GM12874 (cell line): ENCODE results near the gene IGSF1.

Experiments
- CTCF ChIP-seq: IDR thresholded peaks from 2 replicates; pipeline ENCODE4 v1.5.1; 2011; ENCODE audit warnings: low read depth, mild to moderate bottlenecking, control low read depth, low read length, moderate library complexity; ENCODE audit not compliant: insufficient read depth

The IGSF1 gene

DNA sequence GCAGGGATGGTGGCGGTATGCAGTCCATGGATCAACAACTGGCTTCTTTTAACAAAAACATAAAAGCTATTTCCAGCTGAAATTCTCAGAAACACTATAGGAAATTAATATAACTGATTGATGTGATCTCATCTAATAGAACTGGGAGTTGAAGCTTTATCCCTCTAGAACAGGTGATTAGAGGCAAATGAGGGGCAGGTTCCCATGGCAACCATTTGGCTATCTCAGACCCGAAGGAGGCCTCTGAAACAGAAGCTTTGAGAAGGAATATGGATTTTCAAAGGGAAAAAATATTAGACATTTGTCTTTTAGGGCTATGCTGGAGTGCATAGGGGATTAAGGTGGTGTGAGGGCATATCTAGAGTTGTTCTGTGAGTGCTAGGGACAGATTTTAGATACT, 50.0 kb downstream of the IGSF1 start:
- no peak for TF ChIP-seq CTCF

- no peak for TF ChIP-seq CTCF
Measured at GRCh38 chrX:131237363-131237762, 51.7 kb downstream of the IGSF1 start.

- TF ChIP-seq CTCF = no peak
Measured at GRCh38 chrX:131235768-131236545, 53.1 kb downstream of the IGSF1 start.

DNA sequence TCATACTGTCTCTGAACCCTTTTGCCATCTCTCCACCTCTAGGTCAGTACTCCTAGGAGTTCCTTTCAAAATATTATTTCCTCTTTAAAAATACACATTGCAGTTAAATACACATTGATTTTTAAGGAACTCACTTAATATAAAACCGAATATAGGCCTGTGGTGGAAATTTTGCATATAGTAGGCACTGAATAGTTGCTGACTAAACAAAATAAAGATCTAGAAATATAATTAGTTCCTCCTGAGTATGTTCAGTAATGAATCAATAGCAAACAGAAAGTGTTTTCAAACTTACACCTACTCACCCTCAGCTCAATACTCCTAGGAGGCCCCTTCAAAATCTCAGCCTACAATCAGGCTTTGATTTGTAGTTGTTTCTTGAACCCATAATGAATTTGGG, 61.5 kb downstream of the IGSF1 start:
- TF ChIP-seq CTCF = no peak

DNA sequence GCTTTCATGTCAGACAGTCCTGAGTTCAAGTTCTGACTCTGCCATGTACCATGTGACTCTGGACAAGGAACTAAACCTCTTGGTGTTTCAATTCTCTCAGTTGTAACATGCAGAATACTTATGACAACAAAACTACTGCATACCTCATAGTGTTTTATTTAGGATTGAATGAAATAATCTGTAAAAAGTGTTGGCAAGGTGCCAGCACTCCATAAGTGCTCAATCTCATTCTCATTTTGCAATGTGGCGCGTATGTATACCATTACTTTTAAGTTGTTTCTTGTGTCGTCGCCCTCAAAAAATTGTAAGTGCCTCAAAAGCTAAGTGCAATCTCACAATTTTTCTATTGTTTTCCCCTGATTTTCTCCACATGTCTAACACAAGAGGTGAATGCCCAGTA, 62.5 kb downstream of the IGSF1 start:
- no peak for TF ChIP-seq CTCF

DNA sequence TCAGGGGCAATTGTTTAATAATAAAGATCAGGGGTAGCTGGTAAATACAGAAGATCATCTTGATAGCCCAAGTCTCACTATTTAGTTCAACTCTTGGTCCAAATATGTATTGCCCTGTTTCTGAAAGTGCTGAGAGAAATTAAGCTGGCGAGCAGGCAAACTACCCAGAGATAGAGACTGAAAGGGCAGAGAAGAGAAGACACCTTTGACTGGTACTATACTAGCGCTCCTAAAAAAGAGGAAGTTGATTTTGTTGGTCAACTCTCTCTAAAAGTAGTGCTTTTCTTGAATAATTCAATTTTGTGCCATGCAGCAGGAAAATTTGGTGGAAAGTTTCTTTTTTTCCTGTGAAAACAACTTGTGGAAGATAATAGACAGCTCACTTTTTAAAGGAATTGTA, 64.0 kb downstream of the IGSF1 start:
- TF ChIP-seq CTCF = no peak
